ENCODE measurements around the gene MMUT. TPM values are rescaled to one million over a fixed set of nuclear protein-coding genes. Genes with fewer than 3 reads are reported as not detected.
"Not testable (repeated sequence)": the region's sequence is repeated elsewhere in the genome, so short reads cannot be mapped to it uniquely, and the experiment has no call there.

Gene MMUT
- total and polyA plus RNA-seq, 4 donors, result 11.4 to 27.0 (median 17.8) TPM

- no peak overlapping the region for H3K9ac ChIP-seq (ENCODE audit: insufficient read depth in 1 of 2, low read length in 2 of 2)
- peaks cover 3 to 16% (median 6%) of the 10 kb centered on the region in 4 donors for H3K36me3 ChIP-seq (ENCODE audit: control insufficient read depth in 4 of 4, insufficient read depth in 4 of 4, low read length in 4 of 4)
- WGBS, 2 donors, result 96 to 97% methylated on average over 4 of the region's 4 CpGs
- DNase-seq (no peak), ATAC-seq (ENCODE audit: insufficient read depth, low FRiP score) (no peak)
- no peak overlapping the region for H3K4me3 ChIP-seq
- no peaks in the 10 kb centered on the region for H3K27me3 ChIP-seq (ENCODE audit: control insufficient read depth in 3 of 3, insufficient read depth in 3 of 3, low read length in 2 of 3)
- no peak for TF ChIP-seq CTCF (IDR thresholded peaks at IDR 0.05; ENCODE audit: control extremely low read depth, extremely low read depth)
- H3K27ac ChIP-seq (ENCODE audit: low read depth in 1 of 2, low read length in 1 of 2), result no peak overlapping the region
- no peaks in the 10 kb centered on the region for H3K4me1 ChIP-seq (ENCODE audit: control insufficient read depth in 5 of 5, insufficient read depth in 5 of 5, low read length in 5 of 5)
- no peaks in the 10 kb centered on the region for H3K9me3 ChIP-seq (ENCODE audit: control insufficient read depth in 4 of 4, insufficient read depth in 3 of 4, low read length in 3 of 4)
Measured at GRCh38 chr6:49490633-49491032, 27.6 kb upstream of the MMUT start.

GRCh38 chr6:49483380-49483779 lies 20.3 kb upstream of the MMUT start:
- H3K27me3 ChIP-seq (ENCODE audit: control insufficient read depth in 3 of 3, insufficient read depth in 3 of 3, low read length in 2 of 3); ATAC-seq (ENCODE audit: insufficient read depth, low FRiP score); H3K4me1 ChIP-seq (ENCODE audit: control insufficient read depth in 5 of 5, insufficient read depth in 5 of 5, low read length in 5 of 5); H3K36me3 ChIP-seq (ENCODE audit: control insufficient read depth in 4 of 4, insufficient read depth in 4 of 4, low read length in 4 of 4); H3K4me3 ChIP-seq; H3K9me3 ChIP-seq (ENCODE audit: control insufficient read depth in 4 of 4, insufficient read depth in 3 of 4, low read length in 3 of 4); H3K27ac ChIP-seq (ENCODE audit: low read depth in 1 of 2, low read length in 1 of 2); DNase-seq; H3K9ac ChIP-seq (ENCODE audit: insufficient read depth in 1 of 2, low read length in 2 of 2): not testable (repeated sequence)
- 92 to 95% methylated on average over 14 of the region's 14 CpGs for WGBS, 2 donors

GRCh38 chr6:49481846-49482245 lies 18.8 kb upstream of the MMUT start:
- DNase-seq; H3K9ac ChIP-seq (ENCODE audit: insufficient read depth in 1 of 2, low read length in 2 of 2); H3K4me1 ChIP-seq (ENCODE audit: control insufficient read depth in 5 of 5, insufficient read depth in 5 of 5, low read length in 5 of 5); ATAC-seq (ENCODE audit: insufficient read depth, low FRiP score); H3K36me3 ChIP-seq (ENCODE audit: control insufficient read depth in 4 of 4, insufficient read depth in 4 of 4, low read length in 4 of 4); H3K4me3 ChIP-seq; H3K9me3 ChIP-seq (ENCODE audit: control insufficient read depth in 4 of 4, insufficient read depth in 3 of 4, low read length in 3 of 4); H3K27ac ChIP-seq (ENCODE audit: low read depth in 1 of 2, low read length in 1 of 2); H3K27me3 ChIP-seq (ENCODE audit: control insufficient read depth in 3 of 3, insufficient read depth in 3 of 3, low read length in 2 of 3): not testable (repeated sequence)
- 99 to 100% methylated on average over 14 to 22 of the region's 22 CpGs for WGBS, 2 donors

- H3K9ac ChIP-seq (ENCODE audit: insufficient read depth in 1 of 2, low read length in 2 of 2), result no peak overlapping the region
- H3K27ac ChIP-seq (ENCODE audit: low read depth in 1 of 2, low read length in 1 of 2), result no peak overlapping the region
- DNase-seq (no peak), ATAC-seq (ENCODE audit: insufficient read depth, low FRiP score) (no peak)
- H3K36me3 ChIP-seq (ENCODE audit: control insufficient read depth in 4 of 4, insufficient read depth in 4 of 4, low read length in 4 of 4), result peaks cover 0 to 3% (median 0%) of the 10 kb centered on the region in 4 donors
- WGBS, 2 donors, result 91 to 98% methylated on average over 3 of the region's 3 CpGs
- H3K27me3 ChIP-seq (ENCODE audit: control insufficient read depth in 3 of 3, insufficient read depth in 3 of 3, low read length in 2 of 3), result no peaks in the 10 kb centered on the region
- no peaks in the 10 kb centered on the region for H3K9me3 ChIP-seq (ENCODE audit: control insufficient read depth in 4 of 4, insufficient read depth in 3 of 4, low read length in 3 of 4)
- H3K4me1 ChIP-seq (ENCODE audit: control insufficient read depth in 5 of 5, insufficient read depth in 5 of 5, low read length in 5 of 5), result no peaks in the 10 kb centered on the region
- TF ChIP-seq CTCF (IDR thresholded peaks at IDR 0.05; ENCODE audit: control extremely low read depth, extremely low read depth), result no peak
- no peak overlapping the region for H3K4me3 ChIP-seq
Measured at GRCh38 chr6:49479308-49479970, 16.4 kb upstream of the MMUT start.

- not testable (repeated sequence) for H3K4me3 ChIP-seq; H3K9me3 ChIP-seq (ENCODE audit: control insufficient read depth in 4 of 4, insufficient read depth in 3 of 4, low read length in 3 of 4); DNase-seq; H3K27ac ChIP-seq (ENCODE audit: low read depth in 1 of 2, low read length in 1 of 2); ATAC-seq (ENCODE audit: insufficient read depth, low FRiP score); H3K4me1 ChIP-seq (ENCODE audit: control insufficient read depth in 5 of 5, insufficient read depth in 5 of 5, low read length in 5 of 5); H3K27me3 ChIP-seq (ENCODE audit: control insufficient read depth in 3 of 3, insufficient read depth in 3 of 3, low read length in 2 of 3); H3K9ac ChIP-seq (ENCODE audit: insufficient read depth in 1 of 2, low read length in 2 of 2); H3K36me3 ChIP-seq (ENCODE audit: control insufficient read depth in 4 of 4, insufficient read depth in 4 of 4, low read length in 4 of 4)
- 88 to 100% methylated on average over 2 of the region's 2 CpGs for WGBS, 2 donors
Measured at GRCh38 chr6:49476564-49476963, 13.5 kb upstream of the MMUT start.
